H1 (cell line): ENCODE results near the gene HID1. TPM values are rescaled to one million over a fixed set of nuclear protein-coding genes. Genes with fewer than 3 reads are reported as not detected.

Experiments
- polyA plus RNA-seq, 7 experiments: library from polyadenylated mRNA; depleted of rRNA in 3 of 7; stranded (reverse) in 5 of 7; unstranded in 2 of 7; fragments of >200 nt in 5 of 7; fragments of 200-250 nt in 2 of 7; gene quantifications; 1 replicate in 5 of 7; 2 replicates in 1 of 7; 4 replicates in 1 of 7; pipeline versions ENCODE4 v1.2.1 to v1.2.3, GENCODE V29; 2011 to 2013; ENCODE audit warnings: missing spikeins in 2 of 7, mixed read lengths in 2 of 7
- total RNA-seq: library from RNA; stranded (reverse); fragmentation: NEBNext Ultra II Directional; extraction: Animal tissue kit (Norgen Biotek cat#: 25700); gene quantifications from 2 replicates; pipeline ENCODE4 v1.2.1, GENCODE V29; 2021
- TF ChIP-seq, protein P1 (sequence below): IDR thresholded peaks from 2 replicates; pipeline ENCODE4 v1.6.1; 2012; ENCODE audit warnings: inconsistent platforms

HID1 gene
- total and polyA plus RNA-seq, 2 of the 8 experiments (the other 6 are each of a cell fraction or from before 2014, with no cell fraction given) = 15.1 to 25.9 TPM

DNA sequence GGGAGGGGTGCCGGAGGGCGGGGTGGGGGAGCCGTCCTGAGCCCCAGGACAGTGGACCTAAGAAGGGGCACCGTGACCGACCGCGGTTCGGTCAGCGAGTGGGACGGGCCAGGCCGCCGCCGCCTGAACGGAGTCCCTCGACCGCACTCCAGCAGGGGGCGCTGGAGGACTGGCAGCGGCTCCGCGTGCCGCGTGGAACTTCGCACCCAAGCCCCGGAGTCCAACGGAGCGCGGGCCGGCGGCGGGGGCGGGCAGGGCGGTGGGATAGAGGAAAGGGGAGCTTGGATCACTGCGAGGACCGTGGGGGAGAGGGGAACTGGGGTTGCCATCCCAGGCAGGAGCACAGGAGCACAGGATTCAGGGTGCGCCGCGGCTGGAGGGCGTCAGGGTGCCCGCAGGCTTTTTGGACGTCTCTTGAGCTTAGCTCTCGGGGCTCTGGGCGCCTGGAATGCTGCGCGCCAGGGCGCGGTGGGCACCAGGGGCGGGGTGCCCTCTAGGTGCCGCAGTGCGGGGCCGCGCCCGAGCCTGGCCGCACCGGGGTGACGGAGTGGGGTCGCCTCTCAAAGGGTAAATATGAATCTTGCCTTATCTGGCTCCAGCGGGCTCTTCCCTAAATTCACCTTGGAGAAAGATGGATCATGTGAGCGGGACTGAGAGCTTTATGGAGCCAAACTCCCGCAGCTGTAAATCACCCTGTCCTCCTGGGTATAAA is 48.9 kb downstream of the HID1 start (continued):
- TF ChIP-seq, protein P1, sequence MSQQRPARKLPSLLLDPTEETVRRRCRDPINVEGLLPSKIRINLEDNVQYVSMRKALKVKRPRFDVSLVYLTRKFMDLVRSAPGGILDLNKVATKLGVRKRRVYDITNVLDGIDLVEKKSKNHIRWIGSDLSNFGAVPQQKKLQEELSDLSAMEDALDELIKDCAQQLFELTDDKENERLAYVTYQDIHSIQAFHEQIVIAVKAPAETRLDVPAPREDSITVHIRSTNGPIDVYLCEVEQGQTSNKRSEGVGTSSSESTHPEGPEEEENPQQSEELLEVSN = peak; percentile 88
- TF ChIP-seq, all 59 proteins: peak for 6
